H1 (cell line): ENCODE data around the gene TMEM183A. TPM values are rescaled to one million over a fixed set of nuclear protein-coding genes. Genes with fewer than 3 reads are reported as not detected.

Experiments used
- CTCF ChIA-PET: fragments of 300-600 bp; sonication (Branson Sonifier 250); formaldehyde crosslinking; loops from one replicate; lab custom pipeline; 2021; ENCODE audit not compliant: partially characterized antibody; lab: Charles Lee
- POLR2A ChIA-PET: fragments of 300-600 bp; sonication (Branson Sonifier 250); formaldehyde crosslinking; loops from one replicate; lab custom pipeline; 2021; ENCODE audit warnings: inconsistent platforms; ENCODE audit not compliant: partially characterized antibody; lab: Charles Lee
- DNase-seq, 2 experiments: peaks; one replicate each; pipeline versions ENCODE4 v3.0.0 to v3.0.0-alpha.2; 2010 to 2022; ENCODE audit warnings: low spot score in 2 of 2, low read depth in 1 of 2, mixed read lengths in 1 of 2
- FAIRE-seq: peaks from 2 replicates; lab custom pipeline; 2011; peaks lifted over from hg19 to GRCh38; lab: Jason Lieb, UNC
- H2AFZ ChIP-seq: 2 replicates; pipeline ENCODE4 v1.8.1; 2012; ENCODE audit warnings: low read length, inconsistent platforms
- H2AK5ac ChIP-seq: 2 replicates; pipeline ENCODE4 v1.6.1; 2013; ENCODE audit warnings: low read depth, low read length
- H2BK120ac ChIP-seq: replicated peaks from 2 replicates; pipeline ENCODE3; 2013; ENCODE audit warnings: low read depth, low read length, inconsistent platforms
- H2BK12ac ChIP-seq: 2 replicates; pipeline ENCODE4 v1.6.1; 2013; ENCODE audit warnings: low read depth, low read length
- H2BK15ac ChIP-seq: 2 replicates; pipeline ENCODE4 v1.6.1; 2013; ENCODE audit warnings: low read length
- H2BK20ac ChIP-seq: 2 replicates; pipeline ENCODE4 v1.6.1; 2013; ENCODE audit warnings: low read length
- H2BK5ac ChIP-seq: 2 replicates; pipeline ENCODE4 v1.6.1; 2013; ENCODE audit warnings: low read depth, low read length
- H3K14ac ChIP-seq: 2 replicates; pipeline ENCODE4 v1.6.1; 2013; ENCODE audit warnings: inconsistent platforms; ENCODE audit not compliant: insufficient read length
- H3K18ac ChIP-seq: 2 replicates; pipeline ENCODE4 v1.6.1; 2013; ENCODE audit warnings: low read length; ENCODE audit errors: extremely low read depth
- H3K23ac ChIP-seq: 2 replicates; pipeline ENCODE4 v1.6.1; 2013; ENCODE audit warnings: inconsistent platforms; ENCODE audit not compliant: insufficient read length
- H3K23me2 ChIP-seq: 2 replicates; pipeline ENCODE4 v1.6.1; 2013; ENCODE audit warnings: low read depth, low read length
- H3K27ac ChIP-seq: 2 replicates; pipeline ENCODE4 v1.6.1; 2011; ENCODE audit warnings: low read depth, low read length, inconsistent platforms
- H3K27me3 ChIP-seq, 4 experiments: replicated peaks in 1 of 4; 1 replicate in 1 of 4; 2 replicates in 3 of 4; pipeline versions ENCODE4 v1.6.1 to v1.8.1; 2011 to 2013; ENCODE audit warnings: low read length in 3 of 4, mild to moderate bottlenecking in 3 of 4, inconsistent platforms in 2 of 4, mixed read lengths in 2 of 4, moderate library complexity in 1 of 4; ENCODE audit not compliant: control insufficient read depth in 3 of 4, insufficient read depth in 3 of 4; ENCODE audit errors: extremely low read depth in 1 of 4
- H3K36me3 ChIP-seq, 4 experiments: 2 replicates each; pipeline versions ENCODE4 v1.6.1 to v1.8.1; 2011 to 2013; ENCODE audit warnings: mild to moderate bottlenecking in 4 of 4, low read length in 3 of 4, moderate library complexity in 2 of 4, control low read depth in 1 of 4, inconsistent platforms in 1 of 4; ENCODE audit not compliant: insufficient read depth in 4 of 4, control insufficient read depth in 2 of 4
- H3K4ac ChIP-seq: replicated peaks from 2 replicates; pipeline ENCODE3; 2013; ENCODE audit warnings: low read length, low read depth, mixed read lengths, inconsistent platforms; ENCODE audit not compliant: insufficient read length
- H3K4me1 ChIP-seq, 4 experiments: replicated peaks in 1 of 4; 1 replicate in 1 of 4; 2 replicates in 3 of 4; pipeline versions ENCODE4 v1.6.1 to v1.8.1; 2011 to 2013; ENCODE audit warnings: low read length in 3 of 4, inconsistent platforms in 2 of 4, mixed read lengths in 1 of 4; ENCODE audit not compliant: insufficient read depth in 4 of 4, control insufficient read depth in 3 of 4
- H3K4me2 ChIP-seq, 2 experiments: 2 replicates each; pipeline versions ENCODE4 v1.6.1 to v1.8.1; 2011 to 2013; ENCODE audit warnings: low read depth in 2 of 2, low read length in 2 of 2, control low read depth in 1 of 2, inconsistent platforms in 1 of 2, mild to moderate bottlenecking in 1 of 2; ENCODE audit not compliant: insufficient read depth in 1 of 2
- H3K4me3 ChIP-seq, 4 experiments: fragments of 200-600, 300-600 bp in 1 of 4; sonication (generic), shearing (Covaris generic), sonication (Bioruptor Twin) in 1 of 4; 2 replicates each; pipeline versions ENCODE4 v1.5.1 to v1.8.1; 2011 to 2016; ENCODE audit warnings: low read length in 4 of 4, low read depth in 3 of 4, control low read depth in 2 of 4, inconsistent platforms in 2 of 4, mild to moderate bottlenecking in 2 of 4, mixed read lengths in 1 of 4, moderate library complexity in 1 of 4; ENCODE audit not compliant: insufficient read depth in 2 of 4; ENCODE audit errors: extremely low read depth in 1 of 4
- H3K56ac ChIP-seq: replicated peaks from 2 replicates; pipeline ENCODE3; 2013; ENCODE audit warnings: low read depth, mild to moderate bottlenecking, mixed read lengths, low read length, inconsistent platforms; ENCODE audit not compliant: insufficient read length
- H3K79me1 ChIP-seq: 2 replicates; pipeline ENCODE4 v1.6.1; 2013; ENCODE audit warnings: low read depth, low read length, control low read depth
- H3K79me2 ChIP-seq, 2 experiments: 2 replicates each; pipeline versions ENCODE4 v1.6.1 to v1.8.1; 2012 to 2013; ENCODE audit warnings: low read length in 2 of 2, mild to moderate bottlenecking in 2 of 2, inconsistent platforms in 1 of 2; ENCODE audit not compliant: insufficient read depth in 2 of 2, control insufficient read depth in 1 of 2
- H3K9ac ChIP-seq, 4 experiments: replicated peaks in 1 of 4; 1 replicate in 1 of 4; 2 replicates in 3 of 4; pipeline versions ENCODE4 v1.6.1 to v1.8.1; 2011 to 2013; ENCODE audit warnings: low read depth in 3 of 4, low read length in 3 of 4, control low read depth in 2 of 4, mild to moderate bottlenecking in 2 of 4, moderate library complexity in 2 of 4, inconsistent platforms in 1 of 4; ENCODE audit errors: extremely low read depth in 1 of 4
- H3K9me3 ChIP-seq, 2 experiments: 2 replicates each; pipeline versions ENCODE4 v1.6.1 to v1.8.1; 2012 to 2013; ENCODE audit warnings: mild to moderate bottlenecking in 2 of 2, moderate library complexity in 2 of 2, control low read depth in 1 of 2, inconsistent platforms in 1 of 2, low read depth in 1 of 2, low read length in 1 of 2, mixed read lengths in 1 of 2; ENCODE audit not compliant: insufficient read depth in 2 of 2
- H4K20me1 ChIP-seq, 2 experiments: replicated peaks in 1 of 2; 2 replicates each; pipeline versions ENCODE3 to v1.8.1; 2011 to 2013; ENCODE audit warnings: inconsistent platforms in 2 of 2, low read length in 2 of 2, mild to moderate bottlenecking in 1 of 2; ENCODE audit not compliant: insufficient read depth in 2 of 2, control insufficient read depth in 1 of 2
- H4K5ac ChIP-seq: 2 replicates; pipeline ENCODE4 v1.6.1; 2013; ENCODE audit warnings: low read length, low read depth, mixed read lengths, inconsistent platforms; ENCODE audit not compliant: insufficient read length
- H4K8ac ChIP-seq: 2 replicates; pipeline ENCODE4 v1.8.0; 2013; ENCODE audit warnings: mild to moderate bottlenecking, moderate library complexity, low read length, inconsistent platforms; ENCODE audit not compliant: insufficient read depth; ENCODE audit errors: extremely low read depth
- H4K91ac ChIP-seq: replicated peaks from 2 replicates; pipeline ENCODE3; 2013; ENCODE audit warnings: low read length, mixed read lengths, inconsistent platforms; ENCODE audit not compliant: insufficient read length
- CTCF ChIP-seq, 3 experiments: IDR thresholded peaks; 1 replicate in 2 of 3; 2 replicates in 1 of 3; pipeline versions ENCODE4 v1.5.1 to v1.6.1; 2011; ENCODE audit warnings: low read length in 3 of 3, mild to moderate bottlenecking in 3 of 3, inconsistent platforms in 2 of 3, low read depth in 1 of 3, moderate library complexity in 1 of 3; ENCODE audit not compliant: insufficient read depth in 1 of 3; ENCODE audit errors: control extremely low read depth in 1 of 3
- E2F6 ChIP-seq: IDR thresholded peaks from 2 replicates; pipeline ENCODE4 v1.6.1; 2012; ENCODE audit warnings: inconsistent platforms
- GABPA ChIP-seq: IDR thresholded peaks from 2 replicates; pipeline ENCODE4 v1.6.1; 2011; ENCODE audit warnings: mild to moderate bottlenecking, low read length, moderate library complexity, borderline replicate concordance; ENCODE audit not compliant: insufficient read depth
- KDM1A ChIP-seq: fragments of 200-600, 300-600 bp; sonication (generic); IDR thresholded peaks from 2 replicates; pipeline ENCODE4 v1.7.1; 2016; ENCODE audit warnings: mild to moderate bottlenecking, low read length, borderline replicate concordance
- SAP30 ChIP-seq: fragments of 300-600 bp; sonication (generic); IDR thresholded peaks from 2 replicates; pipeline ENCODE4 v1.7.1; 2012; ENCODE audit warnings: low read length, moderate library complexity, mild to moderate bottlenecking, inconsistent platforms; ENCODE audit not compliant: insufficient read depth, insufficient replicate concordance
- SUZ12 ChIP-seq: fragments of 200-600 bp; sonication (generic); IDR thresholded peaks from 2 replicates; pipeline ENCODE4 v1.6.1; 2012; ENCODE audit warnings: mild to moderate bottlenecking, inconsistent platforms, low read length, moderate library complexity, mixed read lengths
- YY1 ChIP-seq: IDR thresholded peaks from 2 replicates; pipeline ENCODE4 v1.6.1; 2011; ENCODE audit warnings: low read depth, mild to moderate bottlenecking, low read length
- WGBS, 2 experiments: shearing (Covaris generic) in 1 of 2; methylation state at CpG; one replicate each; pipeline versions ENCODE4 v1.1.6 to v1.1.7; 2013 to 2015; ENCODE audit warnings: low lambda C conversion rate in 2 of 2, mixed read lengths in 2 of 2, inconsistent platforms in 1 of 2, low coverage in 1 of 2, missing lambda C conversion rate in 1 of 2; ENCODE audit not compliant: insufficient replicate concordance in 2 of 2, insufficient coverage in 1 of 2, insufficient read length in 1 of 2; ENCODE audit errors: extremely low coverage in 1 of 2, missing lambda C conversion rate in 1 of 2; 5-methylcytosine and 5-hydroxymethylcytosine counted together
- polyA plus RNA-seq, 7 experiments: library from polyadenylated mRNA; depleted of rRNA in 3 of 7; stranded (reverse) in 5 of 7; unstranded in 2 of 7; fragments of >200 nt in 5 of 7; fragments of 200-250 nt in 2 of 7; gene quantifications; 1 replicate in 5 of 7; 2 replicates in 1 of 7; 4 replicates in 1 of 7; pipeline versions ENCODE4 v1.2.1 to v1.2.3, GENCODE V29; 2011 to 2013; ENCODE audit warnings: missing spikeins in 2 of 7, mixed read lengths in 2 of 7
- total RNA-seq: library from RNA; stranded (reverse); fragmentation: NEBNext Ultra II Directional; extraction: Animal tissue kit (Norgen Biotek cat#: 25700); gene quantifications from 2 replicates; pipeline ENCODE4 v1.2.1, GENCODE V29; 2021

The TMEM183A gene
- total and polyA plus RNA-seq, 2 of the 8 experiments (the other 6 are each of a cell fraction or from before 2014, with no cell fraction given), result 107 to 173 TPM

- POLR2A ChIA-PET, result no interaction called here
- Histone ChIP-seq H4K8ac (no peak overlapping the region), H4K91ac (no peak overlapping the region), H4K5ac (no peak overlapping the region), H3K4ac (no peak overlapping the region), H3K56ac (no peak overlapping the region), H2BK20ac (no peak overlapping the region), H3K14ac (no peak overlapping the region), H3K18ac (no peak overlapping the region), H2AFZ (no peak overlapping the region), H2BK12ac (0 out of 2 replicates have a peak overlapping the region, but pooled peaks have one; percentile 9), H4K20me1 (no peaks in the 10 kb centered on the region), H3K79me2 (no peaks in the 10 kb centered on the region), H3K23me2 (no peaks in the 10 kb centered on the region), H2BK15ac (no peak overlapping the region), H3K27me3 (no peaks in the 10 kb centered on the region), H3K36me3 (no peaks in the 10 kb centered on the region; a peak in 1 of 8 replicates), H3K27ac (no peak overlapping the region), H3K9ac (no peak overlapping the region), H2BK5ac (no peak overlapping the region), H3K9me3 (no peaks in the 10 kb centered on the region), H2AK5ac (no peak overlapping the region), H3K79me1 (0 out of 2 replicates have a peak, but pooled peaks cover 4% of the 10 kb centered on the region), H3K4me1 (peaks cover 4 to 5% (median 4%) of the 10 kb centered on the region in 4 experiments; a peak in 6 of 7 replicates), H3K4me2 (no peak overlapping the region), H3K4me3 (no peak overlapping the region), H2BK120ac (no peak overlapping the region), H3K23ac (no peak overlapping the region)
- CTCF ChIA-PET, result interaction anchor here (0.6 to 49.7 kb wide), 20 partner anchors 1 to 543 kb away, joined by 3 to 1089 read pairs (median 17); partner anchors contain the start of genes ADORA1, CHI3L1, CHIT1 and MYOG
- no peak for DNase-seq
- FAIRE-seq, result no peak
- 88% methylated on average over 3 of the region's 3 CpGs; no CpG with 5 or more reads in 1 of the 2 experiments for WGBS, 2 experiments
- TF ChIP-seq SUZ12 (no peak), YY1 (no peak), CTCF (IDR thresholded peaks at IDR 0.05; ENCODE audit: control extremely low read depth in 1 of 3, insufficient read depth in 1 of 3, low read depth in 1 of 3, low read length in 3 of 3) (no peak), GABPA (no peak), SAP30 (no peak), KDM1A (no peak), E2F6 (no peak)
Measured at GRCh38 chr1:203041351-203041932, 34.3 kb downstream of the TMEM183A start.
